Muscle layer of colon (tissue), 2 donors: ENCODE data around the gene PCDHA5.
"Not testable (repeated sequence)": the region's sequence is repeated elsewhere in the genome, so short reads cannot be mapped to it uniquely, and the experiment has no call there.

ENCODE experiments used
- H3K27ac ChIP-seq: one replicate; pipeline ENCODE4 v1.7.0; 2013; ENCODE audit warnings: low read depth, mild to moderate bottlenecking, low read length, moderate library complexity
- H3K27me3 ChIP-seq, 2 donors: one replicate each; pipeline ENCODE4 v1.7.0; 2013; ENCODE audit warnings: low read length in 2 of 2, mild to moderate bottlenecking in 2 of 2; ENCODE audit not compliant: insufficient read depth in 2 of 2, control insufficient read depth in 1 of 2
- H3K36me3 ChIP-seq: one replicate; pipeline ENCODE4 v1.7.0; 2013; ENCODE audit warnings: mild to moderate bottlenecking, low read length; ENCODE audit not compliant: insufficient read depth
- H3K4me1 ChIP-seq: one replicate; pipeline ENCODE4 v1.7.0; 2013; ENCODE audit warnings: mild to moderate bottlenecking, low read length; ENCODE audit not compliant: insufficient read depth
- H3K4me3 ChIP-seq, 2 donors: one replicate each; pipeline ENCODE4 v1.7.0; 2013; ENCODE audit warnings: low read length in 2 of 2, low read depth in 1 of 2, mild to moderate bottlenecking in 1 of 2, moderate library complexity in 1 of 2
- H3K9ac ChIP-seq: one replicate; pipeline ENCODE4 v1.7.0; 2013; ENCODE audit warnings: low read length
- H3K9me3 ChIP-seq: one replicate; pipeline ENCODE4 v1.7.0; 2013; ENCODE audit warnings: mild to moderate bottlenecking, low read length
- donor health status: abdominal sarcoma.
- donor health status: Adenocarcinoma of cecum.

Gene PCDHA5

DNA sequence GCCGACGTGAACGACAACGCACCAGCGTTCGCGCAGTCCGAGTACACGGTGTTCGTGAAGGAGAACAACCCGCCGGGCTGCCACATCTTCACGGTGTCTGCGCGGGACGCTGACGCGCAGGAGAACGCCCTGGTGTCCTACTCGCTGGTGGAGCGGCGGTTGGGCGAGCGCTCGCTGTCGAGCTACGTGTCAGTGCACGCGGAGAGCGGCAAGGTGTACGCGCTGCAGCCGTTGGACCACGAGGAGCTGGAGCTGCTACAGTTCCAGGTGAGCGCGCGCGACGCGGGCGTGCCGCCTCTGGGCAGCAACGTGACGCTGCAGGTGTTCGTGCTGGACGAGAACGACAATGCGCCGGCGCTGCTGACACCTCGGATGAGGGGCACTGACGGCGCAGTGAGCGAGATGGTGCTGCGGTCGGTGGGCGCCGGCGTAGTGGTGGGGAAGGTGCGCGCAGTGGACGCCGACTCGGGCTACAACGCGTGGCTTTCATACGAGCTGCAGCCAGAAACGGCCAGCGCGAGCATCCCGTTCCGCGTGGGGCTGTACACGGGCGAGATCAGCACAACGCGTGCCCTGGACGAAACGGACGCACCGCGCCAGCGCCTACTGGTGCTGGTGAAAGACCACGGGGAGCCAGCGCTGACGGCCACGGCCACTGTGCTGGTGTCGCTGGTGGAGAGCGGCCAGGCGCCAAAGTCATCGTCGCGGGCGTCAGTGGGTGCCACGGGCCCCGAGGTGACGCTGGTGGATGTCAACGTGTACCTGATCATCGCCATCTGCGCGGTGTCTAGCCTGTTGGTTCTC is 28.6 kb downstream of the PCDHA5 start:
- H3K9ac ChIP-seq, H3K27ac ChIP-seq, H3K27me3 ChIP-seq, H3K4me3 ChIP-seq, H3K36me3 ChIP-seq, H3K4me1 ChIP-seq, H3K9me3 ChIP-seq: not testable (repeated sequence)

DNA sequence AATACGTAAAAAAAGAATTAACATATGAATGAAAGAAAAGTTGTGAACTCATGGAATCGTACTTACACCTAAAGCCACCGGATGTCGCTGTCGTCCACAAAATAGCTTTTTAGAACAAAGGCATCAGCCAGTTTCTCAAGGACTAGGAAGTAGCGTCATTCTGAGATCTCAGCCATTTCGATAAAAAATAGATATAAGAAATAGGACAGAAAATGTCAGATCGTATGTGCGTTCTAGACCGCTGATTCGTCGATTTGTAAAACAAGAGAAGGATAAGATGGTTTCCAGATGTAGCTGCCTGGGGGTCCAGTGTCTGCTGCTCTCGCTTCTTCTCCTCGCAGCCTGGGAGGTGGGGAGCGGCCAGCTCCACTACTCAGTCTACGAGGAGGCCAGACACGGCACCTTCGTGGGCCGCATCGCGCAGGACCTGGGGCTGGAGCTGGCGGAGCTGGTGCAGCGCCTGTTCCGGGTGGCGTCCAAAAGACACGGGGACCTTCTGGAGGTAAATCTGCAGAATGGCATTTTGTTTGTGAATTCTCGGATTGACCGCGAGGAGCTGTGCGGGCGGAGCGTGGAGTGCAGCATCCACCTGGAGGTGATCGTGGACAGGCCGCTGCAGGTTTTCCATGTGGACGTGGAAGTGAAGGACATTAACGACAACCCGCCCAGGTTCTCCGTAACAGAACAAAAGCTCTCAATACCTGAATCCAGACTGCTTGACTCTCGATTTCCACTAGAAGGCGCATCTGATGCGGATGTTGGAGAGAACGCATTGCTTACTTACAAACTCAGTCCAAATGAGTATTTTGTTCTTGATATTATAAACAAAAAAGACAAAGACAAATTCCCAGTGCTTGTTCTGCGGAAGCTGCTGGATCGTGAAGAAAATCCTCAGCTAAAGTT is 34.6 kb downstream of the PCDHA5 start, which contains the start of gene PCDHA10:
Gene PCDHA10, plus strand, starts transcription at position 126 of the 903 bp plus-strand sequence. Its CDS starts 152 bp downstream, at position 278.
- Histone ChIP-seq H3K9ac (no peak within 1 kb of the TSS), H3K9me3 (peaks cover 4% of the 10 kb centered on the region), H3K36me3 (no peaks in the 10 kb centered on the region), H3K27ac (no peak within 1 kb of the TSS), H3K4me1 (no peaks in the 10 kb centered on the region), H3K4me3 (no peak within 1 kb of the TSS), H3K27me3 (no peaks in the 10 kb centered on the region)

DNA sequence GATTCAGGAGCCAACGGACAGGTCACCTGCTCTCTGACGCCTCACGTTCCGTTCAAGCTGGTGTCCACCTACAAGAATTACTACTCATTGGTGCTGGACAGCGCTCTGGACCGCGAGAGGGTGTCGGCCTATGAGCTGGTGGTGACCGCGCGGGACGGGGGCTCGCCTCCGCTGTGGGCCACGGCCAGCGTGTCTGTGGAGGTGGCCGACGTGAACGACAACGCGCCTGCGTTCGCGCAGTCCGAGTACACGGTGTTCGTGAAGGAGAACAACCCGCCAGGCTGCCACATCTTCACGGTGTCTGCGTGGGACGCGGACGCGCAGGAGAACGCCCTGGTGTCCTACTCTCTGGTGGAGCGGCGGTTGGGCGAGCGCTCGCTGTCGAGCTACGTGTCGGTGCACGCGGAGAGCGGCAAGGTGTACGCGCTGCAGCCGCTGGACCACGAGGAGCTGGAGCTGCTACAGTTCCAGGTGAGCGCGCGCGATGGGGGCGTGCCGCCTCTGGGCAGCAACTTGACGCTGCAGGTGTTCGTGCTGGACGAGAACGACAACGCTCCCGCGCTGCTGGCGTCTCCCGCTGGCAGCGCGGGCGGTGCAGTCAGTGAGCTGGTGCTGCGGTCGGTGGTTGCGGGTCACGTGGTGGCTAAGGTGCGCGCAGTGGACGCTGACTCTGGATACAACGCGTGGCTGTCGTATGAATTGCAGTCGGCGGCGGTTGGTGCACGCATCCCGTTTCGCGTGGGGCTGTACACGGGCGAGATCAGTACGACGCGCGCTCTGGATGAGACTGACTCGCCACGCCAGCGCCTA is 36.0 kb downstream of the PCDHA5 start:
- Histone ChIP-seq H3K9ac (no peak overlapping the region), H3K9me3 (peaks cover 4% of the 10 kb centered on the region), H3K4me1 (no peaks in the 10 kb centered on the region), H3K36me3 (no peaks in the 10 kb centered on the region), H3K27ac (no peak overlapping the region), H3K4me3 (no peak overlapping the region), H3K27me3 (no peaks in the 10 kb centered on the region)

DNA sequence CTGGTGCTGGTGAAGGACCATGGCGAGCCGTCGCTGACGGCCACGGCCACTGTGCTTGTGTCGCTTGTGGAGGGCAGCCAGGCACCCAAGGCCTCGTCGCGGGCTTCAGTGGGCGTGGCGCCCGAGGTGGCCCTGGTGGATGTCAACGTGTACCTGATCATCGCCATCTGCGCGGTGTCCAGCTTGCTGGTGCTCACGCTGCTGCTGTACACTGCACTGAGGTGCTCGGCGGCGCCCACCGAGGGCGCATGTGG is 36.5 kb downstream of the PCDHA5 start:
- Histone ChIP-seq H3K27ac (no peak overlapping the region), H3K9ac (no peak overlapping the region), H3K4me3 (no peak overlapping the region), H3K27me3 (no peaks in the 10 kb centered on the region), H3K9me3 (peaks cover 4% of the 10 kb centered on the region), H3K36me3 (no peaks in the 10 kb centered on the region), H3K4me1 (no peaks in the 10 kb centered on the region)

DNA sequence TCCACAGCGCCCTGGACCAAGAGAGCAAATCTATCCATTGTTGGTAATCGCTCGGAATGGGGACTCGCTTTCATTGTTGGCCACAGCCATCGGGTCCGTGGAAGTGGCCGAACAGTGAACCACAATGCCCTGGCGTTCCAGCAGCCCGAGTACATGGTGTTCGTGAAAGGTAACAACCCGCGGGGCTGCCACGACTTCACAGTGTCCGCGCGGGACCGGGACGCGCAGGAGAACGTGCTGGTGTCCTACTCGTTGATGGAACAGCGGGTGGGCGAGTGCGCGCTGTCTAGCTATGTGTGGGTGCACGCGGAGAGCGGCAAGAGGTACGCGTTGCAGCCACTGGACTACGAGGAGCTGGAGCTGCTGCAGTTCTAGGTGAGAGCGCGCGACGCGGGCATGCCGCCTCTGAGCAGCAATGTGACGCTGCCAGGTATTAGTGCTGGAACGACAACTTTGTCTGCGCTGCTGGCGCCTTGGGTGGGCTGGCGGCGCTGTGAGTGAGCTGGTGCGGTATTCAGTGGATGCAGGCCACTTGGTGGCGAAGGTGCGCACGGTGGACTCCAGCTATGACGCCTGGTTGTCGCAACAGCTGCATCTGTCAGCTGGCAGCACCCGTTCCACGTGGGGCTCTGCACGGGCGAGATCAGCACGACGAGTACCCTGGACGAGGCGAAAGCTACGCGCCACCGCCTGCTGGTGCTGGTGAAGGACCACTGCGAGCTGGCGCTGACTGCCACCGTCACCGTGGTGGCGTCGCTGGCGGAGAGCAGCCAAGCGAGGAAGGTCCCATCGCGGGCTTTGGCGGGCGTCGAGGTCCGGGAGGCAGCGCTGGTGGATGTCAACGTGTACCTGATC is 41.3 kb downstream of the PCDHA5 start:
- H3K27ac ChIP-seq = no peak overlapping the region
- H3K9ac ChIP-seq = no peak overlapping the region
- H3K4me3 ChIP-seq = no peak overlapping the region
- no peaks in the 10 kb centered on the region for H3K4me1 ChIP-seq
- no peaks in the 10 kb centered on the region for H3K27me3 ChIP-seq
- no peaks in the 10 kb centered on the region for H3K36me3 ChIP-seq
- H3K9me3 ChIP-seq = peaks cover 4% of the 10 kb centered on the region

DNA sequence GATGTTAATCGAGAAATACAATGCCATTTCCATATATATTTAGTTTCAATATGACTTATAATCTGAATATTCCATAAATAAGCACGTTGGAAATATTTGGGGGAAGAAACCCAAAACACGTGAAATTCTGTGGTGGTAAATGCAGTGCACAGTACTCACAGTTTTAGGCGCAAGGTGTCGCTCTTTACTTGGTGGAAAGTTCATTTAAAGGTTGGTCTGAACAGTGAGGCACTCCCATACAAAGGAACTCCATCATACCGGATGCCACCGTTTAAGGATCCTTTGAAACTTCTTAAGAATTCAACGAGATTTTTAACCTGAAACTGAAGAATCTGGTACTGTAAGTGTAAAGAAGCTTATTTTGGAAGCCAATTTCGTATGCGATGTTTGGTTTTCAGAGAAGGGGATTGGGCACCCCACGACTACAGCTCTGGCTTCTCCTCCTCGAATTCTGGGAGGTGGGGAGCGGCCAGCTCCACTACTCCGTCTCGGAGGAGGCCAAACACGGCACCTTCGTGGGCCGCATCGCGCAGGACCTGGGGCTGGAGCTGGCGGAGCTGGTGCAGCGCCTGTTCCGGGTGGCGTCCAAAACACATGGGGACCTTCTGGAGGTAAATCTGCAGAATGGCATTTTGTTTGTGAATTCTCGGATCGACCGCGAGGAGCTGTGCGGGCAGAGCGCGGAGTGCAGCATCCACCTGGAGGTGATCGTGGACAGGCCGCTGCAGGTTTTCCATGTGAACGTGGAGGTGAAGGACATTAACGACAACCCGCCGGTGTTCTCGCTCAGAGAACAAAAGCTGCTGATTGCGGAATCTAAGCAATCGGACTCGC is 47.5 kb downstream of the PCDHA5 start, which contains the start of gene PCDHA11:
Gene PCDHA11, plus strand, starts transcription at position 237 of the 834 bp plus-strand sequence. Its CDS starts 147 bp downstream, at position 384.
- Histone ChIP-seq H3K36me3 (no peaks in the 10 kb centered on the region), H3K4me3 (no peak within 1 kb of the TSS), H3K27me3 (peaks cover 0 to 7% of the 10 kb centered on the region in 2 donors), H3K9ac (no peak within 1 kb of the TSS), H3K9me3 (no peaks in the 10 kb centered on the region), H3K27ac (no peak within 1 kb of the TSS), H3K4me1 (no peaks in the 10 kb centered on the region)

DNA sequence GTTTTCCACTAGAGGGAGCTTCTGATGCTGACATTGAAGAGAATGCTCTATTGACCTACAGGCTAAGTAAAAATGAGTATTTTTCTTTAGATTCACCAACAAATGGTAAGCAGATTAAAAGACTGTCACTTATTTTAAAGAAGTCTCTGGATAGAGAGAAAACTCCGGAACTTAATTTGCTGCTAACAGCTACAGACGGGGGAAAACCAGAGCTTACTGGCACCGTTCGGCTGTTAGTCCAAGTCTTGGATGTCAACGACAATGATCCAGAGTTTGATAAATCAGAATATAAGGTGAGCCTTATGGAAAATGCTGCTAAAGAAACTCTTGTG is 48.1 kb downstream of the PCDHA5 start:
- Histone ChIP-seq H3K36me3 (no peaks in the 10 kb centered on the region), H3K4me3 (no peak overlapping the region), H3K9ac (no peak overlapping the region), H3K9me3 (no peaks in the 10 kb centered on the region), H3K27ac (no peak overlapping the region), H3K27me3 (peaks cover 0 to 7% of the 10 kb centered on the region in 2 donors), H3K4me1 (no peaks in the 10 kb centered on the region)

DNA sequence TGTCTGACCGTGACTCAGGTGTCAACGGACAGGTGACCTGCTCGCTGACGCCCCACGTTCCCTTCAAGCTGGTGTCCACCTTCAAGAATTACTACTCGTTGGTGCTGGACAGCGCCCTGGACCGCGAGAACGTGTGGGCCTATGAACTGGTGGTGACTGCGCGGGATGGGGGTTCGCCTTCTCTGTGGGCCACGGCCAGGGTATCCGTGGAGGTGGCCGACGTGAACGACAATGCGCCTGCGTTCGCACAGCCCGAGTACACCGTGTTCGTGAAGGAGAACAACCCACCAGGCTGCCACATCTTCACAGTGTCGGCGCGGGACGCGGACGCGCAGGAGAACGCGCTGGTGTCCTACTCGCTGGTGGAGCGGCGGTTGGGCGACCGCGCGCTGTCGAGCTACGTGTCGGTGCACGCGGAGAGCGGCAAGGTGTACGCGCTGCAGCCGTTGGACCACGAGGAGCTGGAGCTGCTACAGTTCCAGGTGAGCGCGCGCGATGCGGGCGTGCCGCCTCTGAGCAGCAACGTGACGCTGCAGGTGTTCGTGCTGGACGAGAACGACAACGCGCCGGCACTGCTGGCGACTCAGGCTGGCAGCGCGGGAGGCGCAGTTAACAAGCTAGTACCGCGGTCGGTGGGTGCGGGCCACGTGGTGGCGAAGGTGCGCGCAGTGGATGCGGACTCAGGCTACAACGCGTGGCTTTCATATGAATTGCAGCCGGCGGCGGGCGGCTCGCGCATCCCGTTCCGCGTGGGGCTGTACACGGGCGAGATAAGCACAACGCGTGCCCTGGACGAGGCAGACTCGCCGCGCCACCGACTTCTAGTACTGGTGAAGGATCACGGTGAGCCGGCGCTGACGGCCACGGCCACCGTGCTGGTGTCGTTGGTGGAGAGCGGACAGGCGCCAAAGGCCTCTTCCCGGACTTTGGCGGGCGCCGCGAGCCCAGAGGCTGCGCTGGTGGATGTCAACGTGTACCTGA is 49.1 kb downstream of the PCDHA5 start:
- H3K27ac ChIP-seq = no peak overlapping the region
- H3K4me3 ChIP-seq = no peak overlapping the region
- no peak overlapping the region for H3K9ac ChIP-seq
- H3K36me3 ChIP-seq = no peaks in the 10 kb centered on the region
- peaks cover 0 to 7% of the 10 kb centered on the region in 2 donors for H3K27me3 ChIP-seq
- no peaks in the 10 kb centered on the region for H3K4me1 ChIP-seq
- H3K9me3 ChIP-seq = no peaks in the 10 kb centered on the region
